H9 (cell line): ENCODE results near the gene FGF3. TPM values are rescaled to one million over a fixed set of nuclear protein-coding genes. Genes with fewer than 3 reads are reported as not detected.

ENCODE experiments used
- DNase-seq: peaks from one replicate; pipeline ENCODE4 v3.0.0-alpha.2; 2017
- H2AFZ ChIP-seq: one replicate; pipeline ENCODE4 v1.6.1; 2013; ENCODE audit warnings: mild to moderate bottlenecking, low read length, control low read depth, moderate library complexity
- H2AK5ac ChIP-seq: 2 replicates; pipeline ENCODE4 v1.6.1; 2013; ENCODE audit warnings: low read length, control low read depth, mixed read lengths; ENCODE audit not compliant: insufficient read length
- H2BK120ac ChIP-seq: one replicate; pipeline ENCODE4 v1.6.1; 2013; ENCODE audit warnings: low read depth, mild to moderate bottlenecking, low read length, control low read depth, inconsistent platforms; ENCODE audit not compliant: poor library complexity, severe bottlenecking
- H2BK12ac ChIP-seq: 2 replicates; pipeline ENCODE4 v1.6.1; 2013; ENCODE audit warnings: low read length, control low read depth, mixed read lengths, low read depth; ENCODE audit not compliant: insufficient read length
- H2BK15ac ChIP-seq: 2 replicates; pipeline ENCODE4 v1.6.1; 2013; ENCODE audit warnings: low read depth, low read length, control low read depth
- H2BK20ac ChIP-seq: one replicate; pipeline ENCODE4 v1.6.1; 2013; ENCODE audit warnings: low read depth, mild to moderate bottlenecking, low read length, control low read depth, inconsistent platforms; ENCODE audit not compliant: poor library complexity, severe bottlenecking
- H2BK5ac ChIP-seq: 2 replicates; pipeline ENCODE4 v1.6.1; 2013; ENCODE audit warnings: low read length, control low read depth, mixed read lengths; ENCODE audit not compliant: insufficient read length
- H3K14ac ChIP-seq: 2 replicates; pipeline ENCODE4 v1.6.1; 2013; ENCODE audit warnings: low read length, control low read depth; ENCODE audit not compliant: insufficient read depth
- H3K18ac ChIP-seq: 2 replicates; pipeline ENCODE4 v1.6.1; 2013; ENCODE audit warnings: low read depth, mild to moderate bottlenecking, mixed read lengths, low read length, control low read depth; ENCODE audit not compliant: insufficient read length
- H3K23ac ChIP-seq: 2 replicates; pipeline ENCODE4 v1.6.1; 2013; ENCODE audit warnings: low read length, control low read depth, mixed read lengths, low read depth; ENCODE audit not compliant: insufficient read length
- H3K23me2 ChIP-seq: 2 replicates; pipeline ENCODE4 v1.6.1; 2013; ENCODE audit warnings: low read depth, mild to moderate bottlenecking, mixed read lengths, low read length, control low read depth; ENCODE audit not compliant: insufficient read length, poor library complexity, severe bottlenecking
- H3K27ac ChIP-seq: 2 replicates; pipeline ENCODE4 v1.5.1; 2013; ENCODE audit warnings: low read length, control low read depth, mixed read lengths, low read depth; ENCODE audit not compliant: insufficient read length
- H3K27me3 ChIP-seq: 2 replicates; pipeline ENCODE4 v1.6.1; 2013; ENCODE audit warnings: low read length, control low read depth, inconsistent platforms; ENCODE audit not compliant: insufficient read depth
- H3K4ac ChIP-seq: 2 replicates; pipeline ENCODE4 v1.6.1; 2013; ENCODE audit warnings: low read depth, mild to moderate bottlenecking, control low read depth, inconsistent platforms, low read length, moderate library complexity
- H3K4me1 ChIP-seq: 2 replicates; pipeline ENCODE4 v1.6.1; 2013; ENCODE audit warnings: low read length, control low read depth, inconsistent platforms; ENCODE audit not compliant: insufficient read depth
- H3K4me2 ChIP-seq: 2 replicates; pipeline ENCODE4 v1.6.1; 2013; ENCODE audit warnings: low read length, control low read depth, mixed read lengths; ENCODE audit not compliant: insufficient read length, insufficient read depth
- H3K56ac ChIP-seq: 2 replicates; pipeline ENCODE4 v1.6.1; 2013; ENCODE audit warnings: low read depth, mild to moderate bottlenecking, mixed read lengths, low read length, control low read depth; ENCODE audit not compliant: insufficient read length
- H3K79me1 ChIP-seq: 2 replicates; pipeline ENCODE4 v1.6.1; 2013; ENCODE audit warnings: low read depth, mild to moderate bottlenecking, moderate library complexity, low read length, control low read depth, inconsistent platforms; ENCODE audit not compliant: insufficient read depth, poor library complexity, severe bottlenecking
- H3K79me2 ChIP-seq: 2 replicates; pipeline ENCODE4 v1.6.1; 2013; ENCODE audit warnings: low read length, control low read depth, inconsistent platforms; ENCODE audit not compliant: insufficient read depth
- H3K9ac ChIP-seq: 2 replicates; pipeline ENCODE4 v1.6.1; 2013; ENCODE audit warnings: low read length, control low read depth, mixed read lengths; ENCODE audit not compliant: insufficient read length; ENCODE audit errors: extremely low read depth
- H3K9me3 ChIP-seq: one replicate; pipeline ENCODE4 v1.6.1; 2013; ENCODE audit warnings: low read depth, low read length, inconsistent platforms; ENCODE audit not compliant: control insufficient read depth
- H3T11ph ChIP-seq: one replicate; pipeline ENCODE4 v1.6.1; 2013; ENCODE audit warnings: mild to moderate bottlenecking, low read length, control low read depth, inconsistent platforms
- H4K20me1 ChIP-seq: one replicate; pipeline ENCODE4 v1.6.1; 2013; ENCODE audit not compliant: control insufficient read depth, insufficient read length, insufficient read depth
- H4K5ac ChIP-seq: 2 replicates; pipeline ENCODE4 v1.6.1; 2013; ENCODE audit warnings: low read depth, mild to moderate bottlenecking, mixed read lengths, low read length, control low read depth; ENCODE audit not compliant: insufficient read length
- H4K8ac ChIP-seq: replicated peaks from 2 replicates; pipeline ENCODE4 v1.6.1; 2013; ENCODE audit warnings: low read length, control low read depth, mixed read lengths, low read depth; ENCODE audit not compliant: insufficient read length
- H4K91ac ChIP-seq: 2 replicates; pipeline ENCODE4 v1.6.1; 2013; ENCODE audit warnings: low read depth, mild to moderate bottlenecking, moderate library complexity, mixed read lengths, low read length, control low read depth; ENCODE audit not compliant: insufficient read length
- H3K27ac Mint-ChIP-seq, 3 experiments: 2 replicates in 2 of 3; 3 replicates in 1 of 3; pipeline ENCODE4 v1.8.0; 2020 to 2021; ENCODE audit warnings: mixed read lengths in 3 of 3, mild to moderate bottlenecking in 1 of 3, moderate library complexity in 1 of 3
- H3K27me3 Mint-ChIP-seq: 2 replicates; pipeline ENCODE4 v1.8.0; 2021; ENCODE audit warnings: low read depth, mild to moderate bottlenecking, moderate library complexity, mixed read lengths
- H3K36me3 Mint-ChIP-seq, 3 experiments: 2 replicates in 2 of 3; 3 replicates in 1 of 3; pipeline ENCODE4 v1.8.0; 2020 to 2021; ENCODE audit warnings: low read depth in 3 of 3, mixed read lengths in 3 of 3; ENCODE audit not compliant: insufficient read depth in 1 of 3
- H3K4me1 Mint-ChIP-seq, 2 experiments: 2 replicates each; pipeline ENCODE4 v1.8.0; 2020; ENCODE audit warnings: mixed read lengths in 2 of 2
- H3K4me3 Mint-ChIP-seq, 2 experiments: 2 replicates in 1 of 2; 3 replicates in 1 of 2; pipeline ENCODE4 v1.8.0; 2020 to 2021; ENCODE audit warnings: mild to moderate bottlenecking in 2 of 2, mixed read lengths in 2 of 2, moderate library complexity in 1 of 2
- H3K9me3 Mint-ChIP-seq, 2 experiments: 2 replicates in 1 of 2; 3 replicates in 1 of 2; pipeline ENCODE4 v1.8.0; 2020; ENCODE audit warnings: mild to moderate bottlenecking in 2 of 2, mixed read lengths in 2 of 2, moderate library complexity in 1 of 2
- WGBS: extraction: QIAGEN DNeasy Blood & Tissue Kit; methylation state at CpG from one replicate; pipeline ENCODE4 v1.1.7; 2013; ENCODE audit warnings: missing lambda C conversion rate, low lambda C conversion rate, mixed read lengths; ENCODE audit not compliant: insufficient read length; ENCODE audit errors: extremely low coverage; 5-methylcytosine and 5-hydroxymethylcytosine counted together
- total RNA-seq: library from RNA; stranded (reverse); gene quantifications from 2 replicates; pipeline ENCODE4 v1.2.1, GENCODE V29; 2021
- TF ChIP-seq, protein P1 (sequence below): fragments of 200-600 bp; sonication (generic); conservative IDR thresholded peaks from 3 replicates; pipeline ENCODE4 v1.8.0; 2021; ENCODE audit warnings: antibody characterized with exemption, mild to moderate bottlenecking

FGF3 gene
- total RNA-seq, 1 experiment from 2014 or later, result not detected

DNA sequence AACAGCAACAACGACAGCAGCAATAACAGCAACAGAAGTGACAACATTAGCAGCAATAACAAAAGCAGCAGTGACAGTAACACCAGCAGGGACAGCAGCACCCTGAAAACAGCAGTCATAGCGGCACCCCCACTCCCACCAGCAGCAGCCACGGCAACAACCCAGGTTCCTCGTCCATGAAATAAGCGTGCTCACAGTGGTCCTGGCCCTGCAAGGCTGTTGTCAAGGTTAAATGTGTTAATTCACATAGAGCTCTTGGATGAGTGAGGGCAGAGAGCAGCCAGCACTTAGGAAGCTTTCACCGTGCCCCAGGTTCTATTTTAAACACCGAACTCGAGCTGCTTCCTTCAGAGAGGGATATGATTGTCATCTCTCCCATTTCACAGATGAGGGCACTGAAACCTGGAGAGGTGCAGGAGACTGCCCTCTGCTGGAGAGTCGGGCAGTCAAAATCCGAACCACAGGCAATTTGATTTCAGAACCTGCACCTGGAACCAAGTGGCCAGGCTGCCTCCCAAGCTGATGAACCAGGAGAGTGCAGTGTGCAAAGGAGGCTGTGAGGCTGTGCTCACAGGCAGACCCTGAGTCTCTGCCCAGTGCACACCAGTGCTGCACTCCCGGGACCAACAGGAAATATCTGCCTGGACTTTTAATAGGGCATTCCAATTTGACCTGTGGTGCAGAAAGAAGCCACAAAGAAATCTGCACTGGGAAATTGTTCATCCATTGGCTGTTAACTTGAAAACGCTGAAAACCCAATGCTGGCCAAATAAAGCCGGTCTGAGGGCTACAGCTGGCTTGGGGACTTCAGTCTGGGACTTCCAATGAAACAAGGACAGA, 22.9 kb upstream of the FGF3 start:
- Mint-ChIP-seq H3K27me3 (peaks cover 27% of the 10 kb centered on the region), H3K36me3 (no peaks in the 10 kb centered on the region), H3K4me1 (peaks cover 2 to 8% of the 10 kb centered on the region in 2 experiments; a peak in 2 of 4 replicates), H3K4me3 (no peak overlapping the region), H3K27ac (no peak overlapping the region), H3K9me3 (peaks cover 0 to 7% of the 10 kb centered on the region in 2 experiments; a peak in 3 of 5 replicates)
- H2AK5ac ChIP-seq, result no peak overlapping the region
- no peaks in the 10 kb centered on the region for H3K79me1 ChIP-seq
- no peak overlapping the region for H2BK120ac ChIP-seq
- H3K14ac ChIP-seq, result no peak overlapping the region
- peak; percentile 75 for DNase-seq
- H3K56ac ChIP-seq, result no peak overlapping the region
- H4K20me1 ChIP-seq, result no peaks in the 10 kb centered on the region
- H3K23me2 ChIP-seq, result no peaks in the 10 kb centered on the region
- no peak overlapping the region for H2BK5ac ChIP-seq
- H3K18ac ChIP-seq, result no peak overlapping the region
- H2BK20ac ChIP-seq, result no peak overlapping the region
- no peak overlapping the region for H2BK15ac ChIP-seq
- WGBS, result no CpG with 5 or more reads among the region's 13 CpGs
- H3K4me1 ChIP-seq, result no peaks in the 10 kb centered on the region; the same call in 1 of the 2 replicates
- H3K9ac ChIP-seq, result no peak overlapping the region
- no peaks in the 10 kb centered on the region for H3K79me2 ChIP-seq
- H3T11ph ChIP-seq, result no peak overlapping the region
- H3K23ac ChIP-seq, result no peak overlapping the region
- H4K8ac ChIP-seq, result no peak overlapping the region
- H3K27me3 ChIP-seq, result no peaks in the 10 kb centered on the region
- H3K4me2 ChIP-seq, result no peak overlapping the region
- no peak overlapping the region for H4K91ac ChIP-seq
- no peaks in the 10 kb centered on the region for H3K9me3 ChIP-seq
- no peak overlapping the region for H3K4ac ChIP-seq
- no peak overlapping the region for H2AFZ ChIP-seq
- no peak overlapping the region for H4K5ac ChIP-seq
- no peak overlapping the region for H3K27ac ChIP-seq
- TF ChIP-seq, protein P1, sequence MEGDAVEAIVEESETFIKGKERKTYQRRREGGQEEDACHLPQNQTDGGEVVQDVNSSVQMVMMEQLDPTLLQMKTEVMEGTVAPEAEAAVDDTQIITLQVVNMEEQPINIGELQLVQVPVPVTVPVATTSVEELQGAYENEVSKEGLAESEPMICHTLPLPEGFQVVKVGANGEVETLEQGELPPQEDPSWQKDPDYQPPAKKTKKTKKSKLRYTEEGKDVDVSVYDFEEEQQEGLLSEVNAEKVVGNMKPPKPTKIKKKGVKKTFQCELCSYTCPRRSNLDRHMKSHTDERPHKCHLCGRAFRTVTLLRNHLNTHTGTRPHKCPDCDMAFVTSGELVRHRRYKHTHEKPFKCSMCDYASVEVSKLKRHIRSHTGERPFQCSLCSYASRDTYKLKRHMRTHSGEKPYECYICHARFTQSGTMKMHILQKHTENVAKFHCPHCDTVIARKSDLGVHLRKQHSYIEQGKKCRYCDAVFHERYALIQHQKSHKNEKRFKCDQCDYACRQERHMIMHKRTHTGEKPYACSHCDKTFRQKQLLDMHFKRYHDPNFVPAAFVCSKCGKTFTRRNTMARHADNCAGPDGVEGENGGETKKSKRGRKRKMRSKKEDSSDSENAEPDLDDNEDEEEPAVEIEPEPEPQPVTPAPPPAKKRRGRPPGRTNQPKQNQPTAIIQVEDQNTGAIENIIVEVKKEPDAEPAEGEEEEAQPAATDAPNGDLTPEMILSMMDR, result peak; percentile 79
- H2BK12ac ChIP-seq, result no peak overlapping the region
